HG03520 (cell line): ENCODE measurements around the gene DENND1A.

ENCODE experiments used
- ATAC-seq: cut with Tn5 transposase; IDR thresholded peaks from one replicate; pipeline ENCODE4 v1.9.1; 2021; ENCODE audit warnings: mild to moderate bottlenecking, moderate library complexity; ENCODE audit not compliant: unreplicated experiment

The DENND1A gene

GRCh38 chr9:123478967-123479602 lies 450.8 kb downstream of the DENND1A start:
- ATAC-seq: no peak

DNA sequence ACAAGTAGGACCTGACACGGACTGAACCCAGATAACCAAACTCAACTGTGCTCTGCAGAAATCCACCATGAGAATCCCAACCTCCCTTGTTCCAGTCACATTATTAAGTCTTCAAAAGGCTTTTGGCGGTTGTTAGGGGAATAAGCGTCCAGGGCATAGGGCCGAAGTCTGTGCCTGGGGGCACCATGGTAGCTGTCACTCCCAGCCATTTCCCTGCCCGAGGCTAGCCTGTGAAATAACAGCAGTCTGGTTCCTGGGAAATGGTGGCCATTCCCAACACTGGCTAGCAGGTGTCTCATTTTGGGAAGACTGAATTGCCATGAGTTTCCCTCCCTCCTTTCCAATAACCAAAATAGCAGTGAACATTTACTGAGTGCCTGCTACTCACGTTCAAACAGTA lies 451.8 kb downstream of the DENND1A start:
- ATAC-seq: no peak

GRCh38 chr9:123475407-123475806 lies 454.5 kb downstream of the DENND1A start:
- no peak for ATAC-seq

GRCh38 chr9:123472862-123473614 lies 456.9 kb downstream of the DENND1A start:
- no peak for ATAC-seq

DNA sequence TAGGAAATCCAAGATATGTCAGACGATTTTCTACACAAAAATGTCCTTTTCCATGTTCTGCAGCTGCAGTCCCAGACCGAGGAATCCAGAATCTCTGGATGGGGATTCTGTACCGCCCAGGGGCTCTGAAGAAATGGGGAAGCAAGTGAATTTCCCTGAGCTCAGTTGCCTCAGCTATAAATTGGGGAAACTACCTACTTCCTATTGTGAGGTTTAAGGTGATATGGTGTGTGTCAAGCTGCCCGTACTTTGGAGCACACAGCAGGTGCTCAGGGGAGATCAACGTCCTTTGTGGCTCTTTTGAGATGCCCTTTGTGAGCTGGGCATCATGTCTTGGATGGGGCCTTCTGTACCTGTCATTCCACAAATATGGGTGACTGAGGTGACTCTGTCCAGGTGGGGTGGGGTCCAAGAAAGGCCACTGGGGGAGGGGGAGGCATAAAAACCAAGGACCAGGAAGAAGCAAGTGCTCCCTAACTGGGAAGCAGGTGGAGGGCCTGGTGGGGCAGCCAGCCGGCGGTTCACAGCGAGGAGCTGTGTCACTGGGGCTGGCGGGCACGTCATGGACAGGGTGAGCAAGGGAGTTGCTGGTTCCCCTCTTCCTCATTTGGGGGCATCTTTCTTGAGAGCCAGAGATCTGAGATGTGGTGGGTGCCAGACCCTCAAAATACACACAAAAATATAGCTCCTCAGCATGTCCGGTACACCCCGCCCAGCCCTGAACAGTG lies 457.9 kb downstream of the DENND1A start:
- ATAC-seq: no peak

GRCh38 chr9:123470991-123471770 lies 458.7 kb downstream of the DENND1A start:
- ATAC-seq: no peak

DNA sequence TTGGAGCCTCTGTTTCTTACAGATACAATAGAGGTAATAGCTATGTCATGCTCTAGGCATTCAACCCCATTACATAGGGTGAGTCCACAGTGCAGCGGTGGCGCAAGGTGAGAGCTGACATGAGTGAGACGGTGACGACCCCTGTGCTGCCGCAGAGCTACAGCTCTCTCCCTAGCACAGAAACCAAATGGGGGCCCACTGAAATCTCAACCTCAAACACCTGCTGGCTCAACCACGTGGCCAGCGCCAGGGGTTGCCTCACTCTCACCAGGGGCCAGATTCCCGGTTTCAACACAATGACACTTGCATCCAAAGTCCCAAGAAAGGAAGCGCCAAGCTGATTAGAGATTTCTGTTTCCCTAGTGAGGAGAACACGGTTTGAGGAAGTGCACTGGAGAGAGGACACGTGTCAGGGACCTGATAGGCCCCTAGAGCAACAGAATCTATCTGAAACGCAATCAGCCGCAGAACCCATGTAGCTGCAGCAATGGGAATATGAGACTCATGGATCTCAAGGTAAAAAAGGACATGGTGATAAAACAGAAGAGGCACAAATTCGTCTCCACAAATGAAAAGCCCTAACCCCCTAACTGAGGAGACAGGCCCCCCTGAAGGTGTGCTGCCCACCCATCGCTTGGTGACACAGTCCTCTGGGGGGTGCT lies 459.7 kb downstream of the DENND1A start:
- ATAC-seq: no peak

DNA sequence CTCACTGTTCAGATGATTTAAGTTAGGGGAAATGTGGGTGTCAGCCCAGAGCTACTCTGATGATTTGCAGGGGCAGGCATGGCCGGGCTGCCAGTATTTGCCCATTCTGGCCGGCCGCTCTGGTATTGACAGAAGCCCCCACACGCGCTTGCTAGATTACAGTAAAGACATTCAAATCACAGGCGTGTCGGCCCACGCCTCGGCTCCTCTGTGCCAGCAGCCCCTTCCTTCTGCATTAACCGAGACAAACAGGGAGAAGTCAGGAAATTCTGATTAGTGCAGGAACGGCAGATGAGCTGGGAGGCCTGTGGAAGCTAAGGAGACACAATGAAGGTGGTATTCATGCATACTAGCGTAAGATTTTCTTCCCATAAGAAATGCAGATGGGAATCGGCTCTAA lies 460.6 kb downstream of the DENND1A start:
- ATAC-seq: no peak

GRCh38 chr9:123468541-123468940 lies 461.4 kb downstream of the DENND1A start:
- no peak for ATAC-seq

GRCh38 chr9:123465304-123465703 lies 464.6 kb downstream of the DENND1A start:
- no peak for ATAC-seq

GRCh38 chr9:123460091-123460490 lies 469.8 kb downstream of the DENND1A start:
- no peak for ATAC-seq

- no peak for ATAC-seq
These were observed 472.3 kb downstream of the DENND1A start for GRCh38 chr9:123457583-123457982.

- ATAC-seq: no peak
These were observed 473.9 kb downstream of the DENND1A start for GRCh38 chr9:123456011-123456410.

- ATAC-seq: no peak
These were observed 474.7 kb downstream of the DENND1A start for GRCh38 chr9:123455187-123455586.

DNA sequence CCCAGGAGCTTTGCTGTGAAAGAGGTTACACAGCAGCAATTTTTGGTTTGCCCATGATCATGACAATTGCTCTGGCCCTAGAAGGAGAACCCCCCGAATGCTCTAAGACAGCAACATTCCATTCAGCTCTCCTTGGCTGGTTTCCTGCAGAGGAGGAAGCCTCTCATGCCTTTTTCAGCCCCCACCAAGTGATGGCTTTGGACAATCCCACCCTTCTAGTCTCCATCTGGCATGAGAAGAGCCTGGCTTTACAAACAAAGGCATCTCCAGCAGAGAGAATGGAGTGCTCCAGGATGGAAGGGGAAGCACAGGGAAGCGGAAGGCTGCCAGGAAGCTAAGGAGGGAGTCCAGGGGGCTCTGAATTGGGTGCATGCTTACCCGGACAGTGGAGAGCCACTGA lies 475.6 kb downstream of the DENND1A start:
- ATAC-seq: no peak

- no peak for ATAC-seq
These were observed 476.1 kb downstream of the DENND1A start for GRCh38 chr9:123453831-123454321.

- no peak for ATAC-seq
These were observed 476.8 kb downstream of the DENND1A start for GRCh38 chr9:123453076-123453667.

DNA sequence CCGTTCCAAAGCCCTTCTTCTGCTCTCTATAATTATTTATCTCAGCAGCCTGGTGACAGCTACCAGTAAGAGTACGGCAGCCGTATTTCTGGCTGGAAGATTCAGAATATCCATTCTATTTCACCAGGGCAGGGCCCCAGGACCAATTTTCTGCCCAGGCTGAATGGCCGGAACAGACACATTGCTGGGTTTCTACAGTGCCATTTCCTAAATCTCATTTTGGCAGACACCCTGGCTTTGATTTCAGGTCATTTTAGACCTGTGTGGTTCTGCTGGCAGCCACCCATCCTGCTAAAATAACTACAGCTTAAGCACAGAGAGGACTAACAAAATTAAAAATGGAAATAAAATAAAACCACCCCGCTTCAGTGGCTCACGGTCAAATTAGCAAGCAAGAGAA lies 478.9 kb downstream of the DENND1A start:
- ATAC-seq: no peak

GRCh38 chr9:123450098-123450770 lies 479.7 kb downstream of the DENND1A start:
- no peak for ATAC-seq
